Parathyroid adenoma (tissue), 2 donors: ENCODE data around the gene SYT14.
"Not testable (repeated sequence)": the region's sequence is repeated elsewhere in the genome, so short reads cannot be mapped to it uniquely, and the experiment has no call there.

Experiments used
- H2AFZ ChIP-seq: fragments of 300-600 bp; sonication (generic); one replicate; pipeline ENCODE4 v1.7.0; 2017; ENCODE audit warnings: antibody characterized with exemption, mild to moderate bottlenecking
- H3K27ac ChIP-seq: fragments of 300-600 bp; sonication (generic); one replicate; pipeline ENCODE4 v1.7.0; 2017
- H3K27me3 ChIP-seq: fragments of 300-600 bp; sonication (generic); one replicate; pipeline ENCODE4 v1.7.0; 2017; ENCODE audit warnings: low read length; ENCODE audit not compliant: control insufficient read depth, insufficient read depth
- H3K36me3 ChIP-seq: fragments of 300-600 bp; sonication (generic); one replicate; pipeline ENCODE4 v1.7.0; 2017; ENCODE audit warnings: low read length; ENCODE audit not compliant: control insufficient read depth, insufficient read depth
- H3K4me1 ChIP-seq: fragments of 300-600 bp; sonication (generic); one replicate; pipeline ENCODE4 v1.7.0; 2017; ENCODE audit warnings: control low read depth
- H3K4me2 ChIP-seq: fragments of 300-600 bp; sonication (generic); one replicate; pipeline ENCODE4 v1.7.0; 2017; ENCODE audit warnings: low read length
- H3K4me3 ChIP-seq: fragments of 300-600 bp; sonication (generic); one replicate; pipeline ENCODE4 v1.7.0; 2017; ENCODE audit warnings: low read depth, low read length
- H3K79me2 ChIP-seq: fragments of 300-600 bp; sonication (generic); one replicate; pipeline ENCODE4 v1.7.0; 2017; ENCODE audit warnings: control low read depth
- H3K9ac ChIP-seq: fragments of 300-600 bp; sonication (generic); one replicate; pipeline ENCODE4 v1.7.0; 2017; ENCODE audit warnings: mild to moderate bottlenecking
- H3K9me3 ChIP-seq: fragments of 300-600 bp; sonication (generic); one replicate; pipeline ENCODE4 v1.7.0; 2017; ENCODE audit warnings: low read length; ENCODE audit not compliant: control insufficient read depth
- CTCF ChIP-seq: fragments of 300-600 bp; sonication (generic); IDR thresholded peaks from one replicate; pipeline ENCODE4 v1.7.0; 2017; ENCODE audit warnings: antibody characterized with exemption, mild to moderate bottlenecking
- donor health status: primary hyperparathyroidism.

Gene SYT14

GRCh38 chr1:210159211-210159610 lies 221.2 kb downstream of the SYT14 start:
- Histone ChIP-seq H3K4me2 (no peak overlapping the region), H3K4me1 (no peaks in the 10 kb centered on the region), H3K9ac (no peak overlapping the region), H3K27ac (no peak overlapping the region), H3K79me2 (no peaks in the 10 kb centered on the region), H3K36me3 (no peaks in the 10 kb centered on the region), H3K27me3 (no peaks in the 10 kb centered on the region), H3K9me3 (no peaks in the 10 kb centered on the region), H3K4me3 (no peak overlapping the region), H2AFZ (no peak overlapping the region)
- no peak for TF ChIP-seq CTCF

- no peaks in the 10 kb centered on the region for H3K36me3 ChIP-seq
- no peaks in the 10 kb centered on the region for H3K9me3 ChIP-seq
- no peaks in the 10 kb centered on the region for H3K27me3 ChIP-seq
- H3K4me3 ChIP-seq = no peak overlapping the region
- no peaks in the 10 kb centered on the region for H3K79me2 ChIP-seq
- H3K9ac ChIP-seq = no peak overlapping the region
- TF ChIP-seq CTCF = no peak
- H3K27ac ChIP-seq = no peak overlapping the region
- no peak overlapping the region for H3K4me2 ChIP-seq
- no peaks in the 10 kb centered on the region for H3K4me1 ChIP-seq
- H2AFZ ChIP-seq = no peak overlapping the region
Measured at GRCh38 chr1:210170220-210170619, 232.2 kb downstream of the SYT14 start.

GRCh38 chr1:210174133-210174532 lies 236.1 kb downstream of the SYT14 start:
- Histone ChIP-seq H3K27me3 (no peaks in the 10 kb centered on the region), H3K79me2 (no peaks in the 10 kb centered on the region), H3K27ac (no peak overlapping the region), H3K9ac (no peak overlapping the region), H2AFZ (no peak overlapping the region), H3K4me2 (no peak overlapping the region), H3K9me3 (no peaks in the 10 kb centered on the region), H3K4me3 (no peak overlapping the region), H3K4me1 (no peaks in the 10 kb centered on the region), H3K36me3 (no peaks in the 10 kb centered on the region)
- TF ChIP-seq CTCF = no peak

GRCh38 chr1:210185063-210185462 lies 247.0 kb downstream of the SYT14 start:
- no peak overlapping the region for H3K4me2 ChIP-seq
- H3K79me2 ChIP-seq = no peaks in the 10 kb centered on the region
- H3K4me3 ChIP-seq = no peak overlapping the region
- no peaks in the 10 kb centered on the region for H3K27me3 ChIP-seq
- H3K27ac ChIP-seq = no peak overlapping the region
- no peaks in the 10 kb centered on the region for H3K36me3 ChIP-seq
- H3K9ac ChIP-seq = no peak overlapping the region
- TF ChIP-seq CTCF = no peak
- no peak overlapping the region for H2AFZ ChIP-seq
- H3K4me1 ChIP-seq = no peaks in the 10 kb centered on the region
- H3K9me3 ChIP-seq = no peaks in the 10 kb centered on the region

GRCh38 chr1:210187849-210188606 lies 250.0 kb downstream of the SYT14 start:
- not testable (repeated sequence) for H3K9ac ChIP-seq, H3K9me3 ChIP-seq, H3K36me3 ChIP-seq, H3K4me3 ChIP-seq, H3K27me3 ChIP-seq, H3K4me2 ChIP-seq, H3K4me1 ChIP-seq, H2AFZ ChIP-seq, H3K79me2 ChIP-seq, H3K27ac ChIP-seq
